GM19452 (cell line): Measurements from ENCODE around the gene HS3ST3A1.

Experiments used
- ATAC-seq: cut with Tn5 transposase; IDR thresholded peaks from one replicate; pipeline ENCODE4 v1.9.1; 2021; ENCODE audit not compliant: unreplicated experiment

HS3ST3A1 gene

DNA sequence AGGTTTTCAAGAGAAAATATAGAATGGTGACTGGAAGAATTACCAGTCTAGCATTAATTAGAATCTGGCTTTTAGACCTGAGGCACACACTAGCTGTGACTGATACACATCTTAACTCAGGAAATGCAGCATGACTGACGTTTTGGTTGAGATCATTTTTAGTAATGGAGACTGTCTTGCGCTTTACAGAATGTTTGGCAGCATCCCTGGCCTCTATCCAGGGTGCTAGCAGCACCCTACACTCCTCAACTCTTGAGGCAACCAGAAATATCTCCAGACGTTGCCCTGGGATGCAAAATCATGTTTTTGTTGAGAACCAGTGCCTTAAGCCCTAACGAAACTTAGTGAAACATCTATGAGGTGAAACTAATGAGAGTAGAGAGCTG is 109.0 kb downstream of the HS3ST3A1 start:
- ATAC-seq = no peak

DNA sequence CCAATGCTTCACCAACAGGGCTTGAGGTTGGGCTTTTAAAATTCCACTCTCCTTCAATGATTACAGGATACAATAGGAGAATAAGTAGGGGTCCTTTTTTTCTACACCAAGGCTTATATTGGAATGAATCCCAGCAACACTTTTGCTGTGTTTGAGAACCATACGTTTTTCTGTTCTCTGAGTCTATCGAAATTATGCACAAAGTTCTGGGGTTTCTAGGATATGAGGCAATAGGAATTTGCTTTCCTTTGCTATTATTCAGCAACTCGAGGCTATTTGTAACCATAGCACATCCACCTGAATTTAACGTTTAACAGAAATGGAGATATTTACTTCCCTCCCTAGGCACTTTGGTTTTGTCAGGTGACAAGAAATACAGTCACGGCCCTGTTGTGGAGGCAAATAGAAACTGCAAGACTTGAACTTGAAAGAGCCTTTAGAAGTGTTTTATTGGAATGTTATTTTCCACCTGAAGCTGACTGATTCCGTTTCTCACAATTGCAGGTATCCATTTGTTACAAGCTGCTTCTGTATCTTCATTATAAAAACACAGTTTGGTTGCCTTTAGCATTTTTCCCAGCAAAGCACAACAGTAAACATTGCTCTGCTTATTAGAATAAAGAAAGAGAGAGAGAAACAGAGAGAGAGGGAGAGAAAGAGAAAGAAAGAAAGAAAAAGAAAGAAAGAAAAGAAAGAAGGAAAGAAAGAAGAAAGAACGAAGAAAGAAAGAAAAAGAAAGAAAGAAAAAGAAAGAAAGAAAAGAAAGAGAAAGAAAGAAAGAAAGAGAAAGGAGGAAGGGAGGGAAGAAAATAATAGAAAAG is 109.6 kb downstream of the HS3ST3A1 start:
- no peak for ATAC-seq

DNA sequence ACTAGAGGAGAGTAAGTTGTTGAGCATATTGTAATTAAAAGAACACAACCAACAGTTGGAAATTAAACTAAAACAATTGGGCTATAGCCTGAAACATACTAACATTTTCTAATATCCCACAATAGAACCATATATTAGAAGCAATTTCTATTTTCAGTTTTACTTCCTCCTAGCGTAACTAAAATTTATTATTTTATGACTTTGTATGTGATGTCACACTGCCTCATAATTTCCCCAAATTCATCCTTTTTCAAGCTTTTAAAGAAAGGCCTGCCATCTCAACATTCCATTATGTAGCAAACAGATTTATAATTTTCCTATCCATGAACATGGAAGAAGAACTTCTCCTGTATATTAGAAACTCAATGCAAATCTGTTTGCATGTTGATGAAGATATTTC is 110.2 kb downstream of the HS3ST3A1 start:
- no peak for ATAC-seq

DNA sequence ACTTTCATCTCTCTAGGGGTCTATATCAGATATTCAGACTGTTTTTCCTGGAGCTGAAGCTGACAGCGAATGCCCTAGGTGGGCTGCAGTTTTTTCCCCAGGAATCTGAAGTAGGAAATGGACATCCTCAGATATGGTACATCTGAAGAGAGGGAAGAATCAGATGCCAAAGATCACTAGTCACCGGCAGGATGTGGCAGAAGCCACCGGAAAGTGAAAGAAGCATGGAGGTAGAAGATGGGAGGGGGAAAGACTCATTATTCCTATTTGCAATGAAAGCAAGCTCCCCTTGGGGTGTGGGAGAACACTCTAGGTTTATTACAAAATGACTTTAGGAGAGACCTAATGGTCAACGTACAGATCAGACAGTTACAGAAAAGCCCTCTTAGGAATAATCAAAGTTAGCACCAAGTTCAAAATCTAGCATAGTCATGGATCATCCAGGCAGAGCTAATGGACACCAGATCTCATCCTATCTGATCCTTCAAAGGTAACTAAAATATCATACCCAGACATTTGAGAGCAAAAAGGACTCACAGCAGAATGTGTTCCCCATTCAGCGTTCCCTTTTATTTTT is 110.7 kb downstream of the HS3ST3A1 start:
- no peak for ATAC-seq

DNA sequence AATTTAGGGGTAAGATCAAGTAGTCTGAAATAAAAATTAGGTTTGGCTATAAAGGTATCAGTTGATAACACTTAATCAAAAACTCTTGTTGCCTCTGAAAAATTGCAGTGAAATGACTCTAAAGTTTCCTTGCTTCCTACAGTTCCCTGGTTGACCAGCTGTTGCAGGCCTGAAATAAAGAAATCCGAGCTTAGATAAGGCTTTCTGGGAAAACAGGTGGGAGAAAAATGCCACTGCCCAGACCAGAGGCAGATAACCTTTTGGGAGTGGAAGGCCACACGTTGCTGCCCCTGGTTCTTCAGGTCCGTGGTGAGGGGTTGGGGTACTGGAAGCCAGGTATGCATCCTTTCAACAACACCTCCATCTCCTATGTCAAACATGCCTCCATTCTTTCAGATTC is 111.3 kb downstream of the HS3ST3A1 start:
- ATAC-seq = no peak

DNA sequence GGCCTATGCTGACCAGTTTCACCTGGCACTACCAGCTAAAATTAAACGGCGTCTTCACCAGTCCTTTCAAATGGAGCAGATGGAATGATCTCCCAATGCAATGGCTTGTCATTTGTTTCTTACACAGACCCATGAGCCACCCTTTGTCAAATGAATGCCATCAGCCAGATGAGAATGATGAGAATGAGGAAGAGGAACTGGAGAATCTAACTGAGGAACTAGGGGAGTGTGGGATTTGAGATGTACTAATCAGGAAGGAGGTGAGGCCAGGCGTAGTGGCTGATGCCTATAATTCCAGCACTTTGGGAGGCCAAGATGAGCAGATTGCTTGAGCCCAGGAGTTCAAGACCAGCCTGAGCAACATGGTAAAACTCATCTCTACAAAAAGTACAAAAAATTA is 116.4 kb downstream of the HS3ST3A1 start:
- ATAC-seq = no peak

DNA sequence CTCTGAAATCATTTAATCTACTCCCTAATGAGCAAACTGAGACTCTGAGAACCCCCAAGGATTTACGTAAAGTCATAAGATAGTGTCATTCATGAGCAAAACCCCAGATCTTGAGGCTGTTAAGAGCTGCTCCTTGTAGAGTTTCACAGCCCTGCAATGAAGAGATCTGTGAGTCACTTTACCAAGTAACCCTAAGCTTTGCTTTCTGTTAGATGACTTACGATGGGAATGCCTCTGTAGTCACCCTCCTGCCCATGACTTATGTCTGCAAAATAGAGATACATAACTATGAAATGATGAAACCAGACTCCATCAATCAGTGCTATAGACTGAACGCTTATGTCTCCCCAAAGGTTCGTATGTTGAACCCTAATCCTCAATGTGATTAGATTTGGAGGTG is 117.7 kb downstream of the HS3ST3A1 start:
- ATAC-seq = no peak

DNA sequence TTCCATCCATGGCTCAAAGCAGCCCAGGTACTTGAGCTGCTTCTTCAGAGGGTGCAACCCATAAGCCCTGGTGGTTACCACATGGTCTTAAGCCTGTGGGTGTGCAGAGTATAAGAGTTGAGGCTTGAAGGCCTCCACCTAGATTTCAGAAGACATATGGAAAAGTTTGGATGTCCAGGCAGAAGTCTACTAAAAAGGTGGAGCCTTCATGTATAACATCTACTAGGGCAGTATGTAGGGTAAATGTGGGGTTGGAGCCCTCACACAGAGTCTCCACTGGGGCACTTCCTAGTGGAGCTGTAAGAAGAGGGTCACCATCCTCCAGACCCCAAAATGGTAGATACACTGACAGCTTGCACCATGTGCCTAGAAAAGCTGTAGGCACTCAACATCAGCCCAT is 120.9 kb downstream of the HS3ST3A1 start:
- ATAC-seq = no peak

DNA sequence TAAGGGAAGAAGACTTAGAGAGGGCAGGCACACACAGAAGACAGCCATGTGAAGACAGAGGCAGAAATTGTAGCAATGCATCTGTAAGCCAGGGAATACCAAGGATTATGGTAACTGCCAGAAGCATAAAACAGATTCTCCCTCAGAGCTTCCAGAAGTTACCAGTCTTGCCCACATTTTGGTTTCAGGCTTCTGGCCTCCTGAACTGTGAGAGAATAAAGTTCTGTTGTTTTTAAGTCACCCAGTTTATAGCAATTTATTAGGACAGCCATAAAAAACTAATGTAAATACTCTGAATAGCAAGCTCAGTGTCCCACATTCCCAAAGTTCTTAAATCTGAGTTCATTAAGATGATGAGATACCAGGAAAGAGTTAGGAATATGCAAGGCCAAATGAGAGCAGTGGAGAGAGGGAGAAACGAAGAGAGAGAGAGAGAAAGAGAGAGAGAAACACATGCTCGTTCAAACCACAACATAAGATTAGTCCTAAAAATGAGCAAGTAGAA is 123.4 kb downstream of the HS3ST3A1 start:
- ATAC-seq = no peak

DNA sequence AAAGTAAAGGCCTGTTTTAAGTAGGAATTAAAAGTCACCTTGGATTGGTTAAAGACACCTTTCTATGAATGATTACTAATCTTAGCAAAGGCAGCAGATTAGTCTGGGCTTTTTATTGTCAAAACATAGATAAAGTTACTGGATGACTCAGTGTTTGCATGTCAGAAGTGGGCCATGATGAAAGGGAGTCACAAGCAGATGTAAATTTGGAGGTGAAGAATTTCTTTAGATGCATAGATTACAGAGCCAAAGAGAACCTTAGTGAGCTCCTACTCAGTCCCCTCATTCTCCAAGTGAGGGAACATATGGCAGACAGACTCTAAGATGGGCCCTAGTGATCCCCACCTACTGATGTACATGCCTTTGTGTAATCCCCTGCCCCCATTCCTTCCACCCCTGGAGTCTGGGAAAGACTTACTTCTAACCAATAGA is 124.5 kb downstream of the HS3ST3A1 start:
- no peak for ATAC-seq

DNA sequence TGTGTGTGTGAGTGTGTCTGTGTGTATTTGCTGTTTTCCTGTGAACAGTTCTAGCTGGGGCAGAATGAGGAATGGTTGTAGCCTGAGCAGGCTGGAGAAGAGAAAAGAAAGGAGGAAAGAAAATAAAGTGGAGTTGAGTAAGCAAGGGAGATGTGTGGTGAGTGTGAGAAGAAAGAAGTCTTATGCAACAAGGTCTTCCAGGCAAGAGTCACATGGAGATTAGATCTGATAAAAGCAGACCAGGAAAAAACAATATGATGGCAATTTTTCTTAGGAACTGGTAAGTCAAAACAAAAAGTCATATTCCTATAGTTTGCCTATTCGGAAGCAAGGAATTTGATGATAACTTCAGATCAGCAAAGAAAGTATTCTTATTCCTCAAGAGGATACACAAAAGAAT is 125.0 kb downstream of the HS3ST3A1 start:
- ATAC-seq = no peak

DNA sequence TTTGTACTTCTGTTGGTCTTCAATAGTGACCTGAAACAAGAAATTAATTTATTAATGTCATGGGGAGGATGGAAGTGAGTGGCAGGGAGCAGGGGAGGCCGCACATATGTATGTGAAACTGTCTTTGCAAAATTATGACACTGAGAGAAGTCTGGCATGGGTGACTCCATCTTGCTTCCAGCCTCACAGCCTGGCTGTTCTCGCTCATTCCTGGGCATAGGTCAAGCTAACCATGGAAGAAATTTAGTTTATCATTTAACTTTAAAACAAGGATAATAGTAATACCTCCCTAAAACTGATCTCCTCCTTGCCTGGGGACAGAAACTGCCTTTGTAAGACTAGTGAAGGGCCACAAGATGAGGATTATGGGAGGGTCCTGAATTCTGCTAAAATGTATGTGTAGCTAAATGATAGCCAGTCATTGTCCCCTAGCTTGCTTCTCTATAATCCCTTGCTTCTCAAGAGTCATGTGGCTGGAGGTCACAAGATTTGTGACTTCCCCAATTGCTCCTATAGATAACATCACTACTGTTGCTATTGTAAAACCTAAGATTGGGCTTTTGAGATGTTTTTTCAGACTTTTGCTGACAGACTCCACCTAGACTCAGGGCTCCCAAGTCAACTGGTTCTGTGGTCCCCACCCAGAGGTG is 126.0 kb downstream of the HS3ST3A1 start:
- ATAC-seq = no peak

DNA sequence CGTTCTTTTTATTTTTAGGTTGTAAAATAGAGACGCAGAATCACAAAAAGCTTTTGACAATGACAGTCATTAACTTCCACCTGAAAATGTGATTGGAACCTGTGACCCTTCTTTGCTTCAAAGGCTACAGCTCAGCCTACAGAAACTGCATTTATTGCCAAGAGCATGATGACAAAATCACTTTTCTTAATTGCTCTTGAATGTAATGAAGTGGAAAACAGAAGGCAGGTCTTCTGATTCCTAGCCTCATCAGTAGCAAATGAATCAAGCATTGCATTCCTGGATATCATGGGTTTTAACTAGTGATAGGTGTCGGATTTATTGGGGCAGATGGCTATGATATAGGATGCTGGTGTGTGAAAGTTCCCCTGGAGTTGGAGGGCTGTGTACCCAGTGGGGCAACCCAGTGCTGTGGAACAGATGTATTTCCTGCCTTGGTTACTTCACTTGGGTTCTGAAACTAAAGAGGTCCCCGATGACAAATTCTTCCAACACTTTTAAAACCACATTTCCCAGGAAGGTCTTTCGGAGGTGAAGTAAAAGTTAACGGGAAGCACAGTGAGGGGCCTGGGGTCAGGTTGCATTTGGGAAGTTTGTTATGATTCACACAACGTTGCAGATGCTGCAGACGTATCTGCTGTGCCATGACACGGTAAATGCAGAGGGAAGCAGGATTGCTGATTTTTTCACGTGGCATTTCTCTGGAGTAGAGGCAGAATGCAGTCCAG is 127.5 kb downstream of the HS3ST3A1 start:
- ATAC-seq = no peak

DNA sequence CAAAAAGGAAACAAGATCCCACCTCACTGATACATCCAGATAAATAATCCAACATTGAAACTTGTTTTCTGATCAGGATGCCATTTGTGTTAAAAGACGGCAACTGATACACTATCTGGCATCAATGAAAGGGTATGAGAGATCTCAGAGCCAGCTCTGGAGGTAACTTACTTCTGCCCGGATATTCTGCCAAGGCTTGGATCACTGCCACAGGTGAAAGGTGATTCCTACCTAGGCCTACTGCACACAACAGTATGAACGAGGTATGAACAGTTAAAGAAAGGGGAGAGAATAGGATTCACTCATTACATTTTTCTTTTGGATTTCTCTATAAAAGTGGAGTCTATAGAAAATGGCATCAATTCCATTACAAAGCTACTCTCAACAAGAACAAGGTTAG is 136.1 kb downstream of the HS3ST3A1 start:
- ATAC-seq = no peak

DNA sequence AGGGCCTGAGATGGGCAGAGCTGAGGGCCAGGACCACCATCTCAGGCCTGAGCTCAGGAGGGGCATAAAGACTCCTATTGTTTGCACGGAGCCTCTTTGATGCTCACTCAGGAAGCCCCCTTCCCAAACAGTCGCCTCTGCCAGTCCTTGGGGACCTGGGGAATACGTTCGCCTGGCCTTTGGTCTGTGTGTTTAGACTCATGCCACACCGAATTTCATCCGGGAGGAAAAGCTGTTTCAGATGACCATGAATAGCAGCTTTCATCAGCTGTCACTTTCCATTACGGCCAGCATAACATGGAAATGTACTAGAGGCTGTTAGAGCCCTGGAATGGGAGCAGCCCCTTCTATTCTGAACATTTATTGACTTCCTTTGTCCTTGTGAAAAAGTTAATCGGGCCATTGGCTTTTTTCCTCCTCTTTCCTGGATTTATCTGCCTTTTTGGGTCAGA is 139.0 kb downstream of the HS3ST3A1 start:
- ATAC-seq = no peak

DNA sequence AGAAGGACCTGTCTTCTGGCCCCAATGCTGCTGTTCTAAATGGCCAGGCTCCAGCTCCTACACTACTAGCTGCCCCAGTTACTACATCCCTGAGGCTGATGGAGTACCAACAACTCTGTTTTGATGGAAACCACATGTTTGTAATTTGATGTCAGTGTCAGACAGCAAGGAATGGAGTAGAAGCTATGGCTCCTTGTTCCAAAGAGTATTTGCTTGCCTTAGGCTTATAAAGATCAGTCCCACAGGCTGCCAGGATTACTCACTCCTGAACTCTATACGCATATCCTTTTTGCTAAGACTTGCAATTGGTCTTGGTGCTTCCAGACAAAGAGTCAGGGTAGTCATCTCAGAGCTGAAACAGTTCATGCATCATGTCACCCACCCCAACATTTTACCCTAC is 139.6 kb downstream of the HS3ST3A1 start:
- ATAC-seq = no peak

DNA sequence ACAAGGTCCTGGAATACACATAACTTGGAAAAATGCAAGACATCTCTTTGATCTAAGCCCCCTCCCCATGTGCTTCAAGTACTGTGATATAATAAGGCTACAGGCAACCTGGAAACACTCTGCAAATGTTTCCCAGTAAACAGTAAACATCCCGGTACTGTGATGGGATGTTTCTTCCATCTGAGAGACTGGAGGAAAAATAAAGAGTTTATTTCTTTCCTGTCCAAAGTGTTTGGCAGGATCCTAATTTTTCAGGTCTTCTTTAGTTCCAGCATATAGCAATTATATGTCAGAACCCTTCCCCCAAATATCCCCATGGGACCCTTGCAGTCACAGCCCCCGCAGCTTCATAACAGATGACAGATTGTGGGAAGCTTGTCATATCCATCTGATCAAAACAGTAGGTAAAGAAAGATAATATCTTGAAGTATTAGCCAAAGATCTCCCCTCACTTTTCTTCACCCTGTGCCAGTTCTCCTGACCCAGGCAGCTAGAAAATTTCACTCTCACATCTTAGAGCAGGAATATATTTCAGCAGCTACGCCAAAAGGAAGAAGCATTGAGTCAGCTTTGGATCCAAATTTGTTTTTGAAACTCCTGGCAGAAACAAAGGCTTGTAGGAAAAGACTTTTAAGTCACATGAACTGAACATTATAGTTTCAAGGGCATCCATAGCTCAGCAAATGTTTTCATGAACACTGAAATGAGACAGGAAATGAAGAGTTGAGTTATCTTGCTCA is 141.3 kb downstream of the HS3ST3A1 start:
- ATAC-seq = no peak

DNA sequence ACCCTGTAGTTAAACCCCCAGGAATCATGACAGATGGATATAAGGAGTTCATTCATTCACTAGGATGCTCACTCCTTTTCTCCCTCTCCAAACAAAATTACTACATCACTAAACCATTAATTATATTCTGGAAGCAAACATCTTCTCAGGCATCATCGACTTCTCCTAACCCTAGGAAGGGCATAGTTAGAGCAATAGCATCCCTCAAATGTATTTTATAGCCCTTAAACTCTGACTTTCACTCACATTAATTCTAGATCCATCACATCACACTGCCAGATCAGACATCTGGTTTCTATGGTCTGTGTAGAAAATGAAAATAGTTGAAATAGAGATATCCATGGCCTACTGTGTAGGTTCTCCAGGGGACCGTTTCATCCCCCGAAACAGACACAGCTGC is 143.9 kb downstream of the HS3ST3A1 start:
- ATAC-seq = no peak
